ENCODE results near the gene PAN3.
"Not testable (repeated sequence)": the region's sequence is repeated elsewhere in the genome, so short reads cannot be mapped to it uniquely, and the experiment has no call there.

The PAN3 gene

DNA sequence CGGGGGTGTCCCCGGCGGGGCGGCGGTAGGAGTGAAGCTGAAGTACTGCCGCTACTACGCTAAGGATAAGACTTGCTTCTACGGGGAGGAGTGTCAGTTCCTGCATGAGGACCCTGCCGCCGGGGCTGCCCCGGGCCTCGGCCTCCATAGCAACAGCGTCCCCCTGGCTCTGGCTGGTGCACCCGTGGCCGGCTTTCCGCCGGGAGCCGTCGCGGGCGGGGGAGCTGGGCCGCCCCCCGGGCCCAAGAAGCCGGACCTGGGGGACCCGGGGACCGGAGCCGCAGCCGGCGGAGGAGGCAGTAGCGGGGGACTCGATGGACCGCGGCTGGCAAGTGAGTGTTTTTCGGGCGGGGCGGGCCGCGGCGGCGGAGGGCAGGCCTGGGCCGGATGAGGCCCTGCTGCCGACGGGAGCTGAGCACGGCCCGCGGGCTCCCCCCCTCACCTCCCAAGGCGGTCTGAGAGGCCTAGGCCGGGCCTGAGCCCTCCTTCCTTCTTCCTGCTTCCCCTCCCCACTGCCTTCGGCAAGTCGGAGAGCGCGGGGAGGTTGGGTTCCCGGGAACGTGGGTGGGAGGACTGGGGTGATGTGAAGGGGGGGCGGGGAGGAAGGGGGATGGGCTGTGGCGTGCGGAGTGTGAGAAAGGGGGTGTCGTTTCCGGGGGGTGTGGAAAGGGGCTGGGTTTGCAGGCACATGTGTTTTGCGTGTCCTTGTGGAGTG, 568 bp downstream of the PAN3 start:
- peak; percentile 91 to 93 for DNase-seq

DNA sequence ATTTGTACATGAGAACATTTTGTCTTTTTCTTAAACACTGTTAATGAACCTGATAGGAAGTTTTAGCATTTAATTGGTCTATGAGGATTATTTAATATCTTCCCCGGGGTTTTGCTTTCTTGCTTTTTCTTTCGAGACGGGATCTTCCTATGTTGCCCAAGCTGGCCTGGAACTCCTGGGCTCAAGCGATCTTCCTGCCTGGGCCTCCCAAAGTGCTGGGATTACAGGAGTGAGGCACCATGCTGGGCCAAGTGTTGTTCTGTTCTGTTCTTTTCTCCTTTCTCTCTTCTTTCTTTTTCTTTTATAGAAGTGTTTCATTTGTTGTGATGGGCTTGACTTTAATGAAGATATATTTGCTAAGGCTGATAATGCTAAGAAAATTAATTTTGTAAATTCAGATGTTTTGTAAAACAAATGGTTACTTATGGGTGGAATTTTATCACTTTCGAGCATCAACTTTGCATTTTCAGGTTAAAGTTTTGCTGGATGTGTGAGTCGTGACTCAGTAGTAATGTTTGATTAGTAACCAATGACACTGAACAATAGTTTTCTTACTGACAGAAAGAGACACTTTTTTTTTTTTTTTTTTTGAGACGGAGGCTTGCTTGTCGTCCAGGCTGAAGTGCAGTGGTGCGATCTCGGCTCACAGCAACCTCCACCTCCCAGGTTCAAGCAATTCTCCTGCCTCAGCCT, 2.2 kb downstream of the PAN3 start:
- no peak for DNase-seq

DNA sequence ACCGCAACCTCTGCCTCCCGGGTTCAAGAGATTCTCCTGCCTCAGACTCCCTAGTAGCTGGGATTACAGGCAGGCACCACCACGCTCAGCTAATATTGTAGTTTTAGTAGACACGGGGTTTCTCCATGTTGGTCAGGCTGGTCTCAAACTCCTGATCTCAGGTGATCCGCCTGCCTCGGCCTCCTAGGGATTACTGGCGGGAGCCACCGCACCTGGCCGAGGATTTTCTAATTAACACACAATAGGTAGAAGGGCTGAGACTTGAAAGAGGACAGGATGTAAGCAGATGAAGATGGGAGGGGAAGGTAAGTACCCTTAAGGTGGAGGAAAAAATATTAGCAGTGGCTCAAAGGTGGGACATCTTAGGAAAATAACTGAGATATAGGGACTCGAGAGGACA, 3.2 kb downstream of the PAN3 start:
- not testable (repeated sequence) for DNase-seq

DNA sequence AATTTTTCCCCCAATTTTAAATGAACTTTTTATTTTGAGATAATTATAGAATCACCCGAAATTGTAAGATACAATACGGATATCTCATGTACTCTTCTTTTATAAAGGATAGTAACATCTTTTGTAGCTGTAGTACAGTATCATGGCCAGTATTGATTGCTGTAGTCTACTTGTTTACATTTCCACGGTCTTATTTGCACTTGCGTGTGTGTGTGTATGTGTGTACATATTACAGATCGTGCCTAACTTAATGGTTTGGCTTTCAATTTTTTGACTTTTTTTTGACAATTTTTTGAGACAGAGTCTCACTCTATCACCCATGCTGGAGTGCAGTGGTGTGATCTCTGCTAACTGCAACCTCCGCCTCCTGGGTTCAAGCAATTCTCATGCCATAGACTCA, 6.7 kb downstream of the PAN3 start:
- DNase-seq, result no peak

DNA sequence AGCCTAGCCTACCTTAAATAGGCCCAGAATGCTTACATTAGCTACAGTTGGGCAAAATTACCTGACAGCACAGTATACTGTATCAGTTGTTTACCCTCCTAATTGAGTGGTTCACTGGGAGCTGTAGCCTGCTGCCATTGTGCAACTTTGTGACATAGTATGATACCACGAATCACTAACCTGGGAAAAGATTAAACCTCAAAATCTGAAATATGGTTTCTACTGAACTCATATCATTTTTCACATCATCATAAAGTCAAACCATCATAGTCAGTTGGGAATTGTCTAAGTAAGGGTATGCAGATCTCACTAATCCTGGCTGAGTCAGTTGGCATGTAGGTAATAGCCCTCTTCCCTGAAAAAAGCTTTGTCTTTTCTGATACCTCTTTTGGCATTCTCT, 9.2 kb downstream of the PAN3 start:
- no peak for DNase-seq

DNA sequence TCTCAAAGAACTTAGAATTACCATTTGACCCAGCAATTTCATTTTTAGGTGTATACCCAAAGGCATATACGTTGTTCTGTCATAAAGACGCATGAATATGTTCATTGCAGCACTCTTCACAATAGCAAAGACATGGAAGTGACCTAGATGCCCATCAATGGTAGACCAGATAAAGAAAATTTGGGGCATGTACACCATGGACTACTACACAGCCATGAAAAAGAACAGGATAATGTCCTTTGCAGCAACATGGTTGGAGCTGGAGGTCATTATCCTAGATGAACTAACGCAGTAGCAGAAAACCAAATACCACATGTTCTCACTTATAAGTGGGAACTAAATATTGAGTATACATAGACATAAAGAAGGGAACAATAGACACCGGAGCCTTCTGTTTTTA, 20.7 kb downstream of the PAN3 start:
- DNase-seq, result no peak

DNA sequence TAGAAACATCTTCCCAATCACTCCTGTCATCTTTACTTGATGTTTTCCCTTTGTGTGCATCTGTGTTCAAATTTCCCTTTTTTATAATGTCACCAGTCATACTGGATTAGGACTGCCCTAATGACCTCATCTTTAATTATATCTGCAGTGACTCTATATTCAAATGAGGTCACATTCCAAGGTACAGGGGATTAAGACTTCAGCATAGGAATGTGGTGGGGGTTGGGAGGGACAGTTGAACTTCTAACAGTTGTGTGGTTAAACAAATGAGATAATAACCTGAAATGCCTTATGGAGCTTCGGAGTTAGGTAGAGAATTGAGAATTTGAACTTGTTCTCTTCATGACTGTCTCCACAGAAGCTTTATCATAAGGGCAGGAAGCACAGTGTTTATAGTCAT, 23.0 kb downstream of the PAN3 start:
- DNase-seq, result no peak

DNA sequence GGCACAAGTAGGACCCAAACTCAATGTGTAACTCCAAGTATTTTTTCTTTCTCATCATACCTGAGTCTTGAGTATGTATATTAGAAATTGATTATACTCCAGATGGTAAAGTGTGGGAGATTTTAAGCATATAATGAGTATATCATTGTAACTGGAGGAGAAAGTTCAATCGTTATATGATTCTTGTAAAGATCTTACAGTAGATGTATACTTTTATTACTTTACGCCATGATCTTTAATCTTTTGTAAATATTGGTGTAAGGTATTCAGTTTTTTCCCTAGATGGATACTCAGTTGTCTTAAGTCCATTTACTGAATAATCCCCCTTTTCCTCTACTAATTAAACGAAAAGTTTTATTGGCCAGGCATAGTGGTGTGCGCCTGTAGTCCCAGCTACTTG, 25.2 kb downstream of the PAN3 start:
- DNase-seq, result no peak

DNA sequence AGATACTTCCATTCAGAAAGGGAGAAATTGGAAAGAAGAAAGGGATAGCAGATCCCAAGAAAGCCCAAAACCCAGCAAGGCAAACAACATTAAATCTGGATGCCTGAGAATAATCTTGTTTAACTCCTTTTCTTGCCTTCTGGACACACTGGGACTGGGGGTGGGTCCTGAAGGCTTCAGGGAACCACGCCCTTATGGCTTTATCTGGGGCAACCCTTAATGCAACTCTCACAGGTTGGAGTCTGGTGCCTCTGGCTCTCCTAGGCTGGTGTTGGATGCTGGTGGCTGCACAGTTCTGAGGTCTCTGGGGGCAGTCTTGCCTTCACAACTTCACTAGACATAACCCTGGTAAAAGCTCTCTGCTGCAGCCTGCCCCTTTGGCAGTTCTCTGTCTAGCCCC, 27.9 kb downstream of the PAN3 start:
- no peak for DNase-seq

DNA sequence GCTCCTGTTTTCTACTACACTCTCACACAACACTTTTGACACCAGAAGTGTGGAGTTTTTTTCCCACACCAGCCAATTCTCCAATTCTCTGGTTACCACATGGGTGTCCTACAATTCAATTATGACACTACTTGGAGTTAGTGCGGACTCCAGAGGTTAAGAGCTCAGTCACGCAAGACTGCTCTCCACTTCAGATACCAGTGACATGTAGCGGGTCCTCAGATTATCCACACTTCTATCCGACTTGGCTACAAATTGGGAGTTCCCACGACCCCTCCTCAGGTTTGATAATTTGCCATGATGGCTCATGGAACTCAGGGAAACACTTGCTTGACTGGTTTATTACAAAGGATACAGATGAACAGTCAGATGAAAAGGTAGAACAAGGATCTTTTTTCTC, 32.9 kb downstream of the PAN3 start:
- no peak for DNase-seq

DNA sequence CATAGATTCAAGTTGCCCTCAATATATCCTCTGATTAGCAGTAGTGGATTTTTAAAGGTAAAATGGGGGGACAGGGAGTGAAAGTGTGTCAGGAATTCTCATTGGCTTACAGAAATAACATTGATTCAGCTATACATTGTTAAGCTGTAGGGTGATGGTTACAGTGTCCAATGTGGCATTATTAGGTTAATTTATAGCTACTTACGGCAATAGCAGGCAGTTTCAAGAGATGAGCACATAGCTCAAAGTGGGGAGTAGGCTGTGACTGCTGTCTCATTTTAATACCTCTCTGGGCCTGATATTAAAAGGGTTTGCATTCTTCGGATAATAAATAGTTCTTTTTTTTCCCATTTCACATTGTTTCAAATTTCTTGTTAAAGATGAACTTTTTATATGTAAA, 34.6 kb downstream of the PAN3 start:
- no peak for DNase-seq

DNA sequence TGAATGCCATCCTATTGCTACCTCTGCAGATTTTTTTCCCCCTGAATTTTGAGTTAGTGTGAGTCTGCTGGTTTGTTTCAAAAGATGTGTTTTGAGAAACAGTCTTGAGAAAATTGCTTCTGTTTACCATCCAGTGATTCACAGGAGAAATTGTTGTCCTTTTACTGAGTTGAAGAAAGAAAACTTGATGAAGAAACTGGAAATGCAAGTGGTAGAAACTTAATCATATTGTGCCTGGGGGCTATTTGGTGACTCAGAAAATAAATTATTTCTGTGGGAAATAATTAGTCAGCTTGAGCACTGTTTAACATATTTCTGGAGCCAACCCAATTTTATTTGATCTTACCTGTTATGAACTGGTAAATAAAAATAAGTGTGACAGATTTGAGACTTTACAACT, 35.4 kb downstream of the PAN3 start:
- no peak for DNase-seq

DNA sequence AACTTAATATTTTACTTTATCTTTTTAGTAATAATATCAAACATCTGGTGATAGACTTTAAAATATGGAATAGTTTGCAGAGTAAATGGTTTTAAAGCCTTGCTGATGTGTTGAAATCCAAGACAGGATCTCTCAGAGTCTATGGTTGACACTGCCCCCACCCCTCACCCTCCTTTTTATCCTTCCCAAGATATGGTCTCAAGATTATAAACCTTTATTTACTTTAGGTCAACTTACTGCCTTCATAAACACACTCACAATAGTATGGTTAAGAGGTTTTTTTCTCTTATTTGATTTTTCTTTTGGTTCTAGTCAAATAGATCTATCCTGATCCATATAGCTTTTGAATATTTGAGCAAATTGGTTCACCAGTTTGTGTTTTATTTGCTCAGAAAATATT, 39.0 kb downstream of the PAN3 start:
- DNase-seq, result no peak

DNA sequence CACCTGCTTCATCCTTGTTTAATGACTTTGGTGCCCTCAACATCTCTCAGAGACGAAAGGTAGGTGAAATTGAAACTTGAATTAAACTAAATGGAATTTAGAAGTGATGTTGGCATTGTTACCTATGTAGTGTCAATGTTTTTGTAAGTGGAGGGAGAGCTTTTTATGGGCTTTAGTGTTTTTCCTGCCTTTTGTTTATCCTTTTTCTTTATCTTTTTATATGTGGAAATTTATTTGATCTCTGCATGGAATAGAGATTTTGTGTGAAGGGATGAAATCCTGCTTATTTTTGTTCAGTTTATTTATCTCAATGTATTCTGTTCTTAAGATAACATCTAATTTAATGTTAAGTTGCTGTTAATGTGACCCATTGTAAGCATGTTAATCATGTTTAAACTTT, 39.5 kb downstream of the PAN3 start:
- DNase-seq, result no peak

DNA sequence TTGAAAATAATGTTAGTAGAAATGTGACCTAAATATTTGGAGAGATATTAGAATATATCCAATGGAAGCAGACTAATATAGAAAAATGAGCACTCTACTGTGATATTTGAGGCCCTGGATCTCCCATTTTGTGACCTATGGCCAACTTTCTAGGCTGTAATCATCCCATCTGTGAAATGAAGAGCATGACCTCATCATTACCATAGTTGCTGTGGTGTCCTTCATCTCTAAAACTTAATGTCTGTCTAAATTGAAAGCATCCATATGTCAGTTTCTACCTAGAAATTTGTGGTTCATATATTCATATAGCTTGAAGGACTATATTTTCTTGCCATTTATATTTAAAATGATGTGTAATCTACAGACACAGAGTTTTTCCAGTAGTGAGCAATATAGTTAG, 41.6 kb downstream of the PAN3 start:
- no peak for DNase-seq

DNA sequence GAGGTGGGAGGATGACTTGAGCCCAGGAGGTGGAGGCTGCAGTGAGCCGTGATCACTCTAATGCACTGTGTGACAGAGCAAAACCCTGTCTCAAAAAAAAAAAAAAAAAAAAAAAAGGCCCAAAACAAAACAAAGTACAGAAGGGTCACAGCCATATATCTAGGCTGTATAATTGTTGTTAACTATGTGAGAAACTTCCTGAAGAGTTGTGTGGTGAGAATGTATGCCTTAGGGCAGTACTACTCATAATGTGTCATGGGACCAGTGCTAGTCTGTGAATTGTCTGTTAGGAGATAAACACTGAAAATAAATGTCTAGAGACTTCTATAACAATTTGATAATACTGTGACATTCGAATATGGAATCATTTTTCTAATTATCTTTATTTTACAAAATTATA, 43.1 kb downstream of the PAN3 start:
- DNase-seq, result no peak

DNA sequence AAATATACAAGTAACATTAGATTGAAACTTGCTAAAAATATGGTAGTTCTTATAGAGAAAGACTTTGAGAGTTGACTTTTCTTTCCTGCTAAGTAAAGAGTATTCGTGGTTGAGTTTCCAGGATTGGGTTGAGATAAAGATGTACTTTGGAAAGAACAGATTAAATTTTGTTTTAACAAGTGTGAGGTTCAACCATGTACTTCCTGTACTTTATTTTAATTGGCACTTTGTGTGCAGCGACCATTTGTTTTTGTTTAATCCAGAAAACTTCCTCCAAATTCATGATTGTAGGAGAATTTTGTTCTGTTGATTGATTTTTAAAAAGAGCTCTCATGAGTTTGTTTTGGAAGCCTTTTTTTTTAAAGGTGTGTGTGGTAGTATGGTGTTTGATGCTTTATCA, 46.9 kb downstream of the PAN3 start:
- DNase-seq, result no peak

DNA sequence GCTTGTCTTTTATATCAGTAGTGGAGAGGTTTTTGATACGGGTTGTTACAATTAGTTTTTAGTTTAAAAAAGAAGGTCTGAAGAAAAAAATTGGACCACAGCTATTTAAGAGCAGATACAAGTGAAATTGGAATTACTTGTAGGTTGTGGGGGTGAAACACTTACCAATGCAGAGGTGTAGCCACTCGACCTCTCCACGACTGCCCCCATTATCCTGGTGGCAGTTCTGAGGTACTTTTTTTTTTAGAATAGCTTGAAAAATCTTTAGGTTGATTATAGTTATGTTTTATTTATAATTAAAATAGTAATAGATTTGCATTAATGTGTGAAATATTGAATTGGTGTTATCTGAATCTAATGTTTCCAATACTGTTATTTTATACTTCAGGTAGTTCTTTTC, 60.7 kb downstream of the PAN3 start:
- DNase-seq, result no peak

DNA sequence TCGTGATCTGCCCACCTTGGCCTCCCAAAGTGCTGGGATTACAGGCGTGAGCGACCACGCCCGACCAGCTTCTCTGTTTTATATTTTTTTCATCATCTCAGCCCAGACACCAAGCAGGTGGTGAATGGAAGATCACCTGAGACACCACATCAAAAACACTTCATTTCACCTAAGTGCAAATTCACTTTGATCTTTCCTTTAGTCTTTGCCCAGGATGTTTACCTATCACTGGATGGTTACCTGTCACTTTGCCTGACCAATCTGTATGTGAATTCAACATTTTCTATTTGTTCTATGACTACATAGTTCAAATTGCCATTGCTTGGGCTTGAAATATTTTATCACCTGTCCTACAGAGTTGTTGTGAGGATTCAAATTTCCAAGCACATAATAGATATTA, 65.7 kb downstream of the PAN3 start:
- DNase-seq, result no peak

DNA sequence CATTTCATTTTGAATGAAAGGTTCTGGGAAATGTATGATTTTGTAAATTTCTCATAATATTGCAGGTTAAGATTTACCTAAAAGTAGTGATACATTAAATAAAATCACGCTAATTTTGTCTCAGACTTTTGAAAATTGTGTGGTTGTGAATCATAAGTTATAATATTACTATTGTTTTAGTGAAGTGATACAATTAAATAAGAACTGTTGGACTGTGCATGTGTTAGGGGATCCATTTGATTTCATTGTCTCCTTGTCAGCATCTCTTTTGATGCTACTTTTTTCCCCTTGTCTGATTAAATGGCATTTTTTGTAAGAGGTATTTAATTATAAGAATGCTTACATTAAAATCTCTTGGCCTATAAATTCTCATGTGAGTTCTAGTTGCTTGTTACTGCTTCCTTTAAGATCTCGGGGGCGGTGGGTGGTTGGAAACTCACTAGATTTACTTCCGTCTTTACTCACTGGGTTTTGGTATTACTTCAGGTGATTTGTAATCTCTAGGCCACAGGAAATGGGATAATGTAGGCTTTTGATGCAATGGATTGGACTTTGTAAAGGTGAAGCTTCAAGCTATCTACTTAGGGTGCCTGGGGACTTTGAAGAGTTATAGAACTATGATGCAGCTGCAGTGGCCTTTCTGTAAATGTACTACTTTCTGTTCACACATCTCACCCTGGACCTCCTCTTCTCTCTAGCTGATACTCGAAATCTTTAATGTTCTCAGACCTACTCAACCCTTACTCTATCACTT, 66.5 kb downstream of the PAN3 start:
- no peak for DNase-seq

DNA sequence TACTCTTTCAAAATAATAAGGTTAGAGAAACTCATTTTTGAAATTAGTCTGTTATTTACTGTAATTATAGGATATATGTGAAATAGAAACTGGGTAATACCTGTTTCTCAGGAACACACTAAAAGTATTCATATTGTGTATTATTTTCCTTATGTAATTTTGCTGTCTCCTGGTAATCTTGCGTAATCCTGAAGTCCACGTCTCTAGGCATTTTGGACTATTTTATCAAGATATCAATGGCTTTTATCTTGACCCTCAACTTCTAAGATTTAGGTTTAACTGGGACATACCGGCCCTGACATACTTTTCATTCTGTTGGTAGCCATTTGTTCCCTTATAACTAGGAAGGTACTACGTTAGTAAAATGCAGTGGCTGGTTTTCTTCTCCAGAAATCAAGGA, 80.3 kb downstream of the PAN3 start:
- DNase-seq, result no peak

DNA sequence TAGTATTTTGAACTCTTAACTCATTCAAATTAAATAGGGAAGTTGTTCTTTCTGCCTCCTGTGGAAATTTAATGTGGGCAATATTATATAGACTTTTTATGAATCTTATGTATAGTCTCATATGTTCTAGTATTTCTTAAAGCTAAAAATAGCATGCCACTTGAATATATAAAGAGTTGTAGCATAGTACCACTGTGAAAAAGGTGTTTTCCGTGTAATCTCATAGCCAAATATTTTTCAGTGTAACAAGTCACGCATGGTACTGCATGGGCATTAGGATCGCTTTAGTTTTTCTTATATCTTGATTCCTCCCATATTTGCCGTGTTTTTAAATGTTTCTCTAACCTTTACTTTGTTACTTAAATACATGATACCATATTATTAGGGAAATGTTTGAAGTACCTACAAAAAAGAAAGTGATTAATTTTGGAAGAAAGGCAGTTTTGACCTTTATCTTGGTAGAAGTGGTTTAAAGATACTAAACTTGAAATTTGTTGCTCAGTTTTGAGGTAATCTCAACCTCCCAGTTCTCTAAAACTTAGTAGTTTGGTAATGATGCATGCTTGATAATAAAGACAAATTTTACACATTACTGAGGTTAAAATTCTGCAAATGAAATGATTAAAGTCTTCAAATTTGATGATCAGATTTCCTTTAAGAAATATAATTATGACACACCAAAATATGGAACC, 81.2 kb downstream of the PAN3 start:
- no peak for DNase-seq

DNA sequence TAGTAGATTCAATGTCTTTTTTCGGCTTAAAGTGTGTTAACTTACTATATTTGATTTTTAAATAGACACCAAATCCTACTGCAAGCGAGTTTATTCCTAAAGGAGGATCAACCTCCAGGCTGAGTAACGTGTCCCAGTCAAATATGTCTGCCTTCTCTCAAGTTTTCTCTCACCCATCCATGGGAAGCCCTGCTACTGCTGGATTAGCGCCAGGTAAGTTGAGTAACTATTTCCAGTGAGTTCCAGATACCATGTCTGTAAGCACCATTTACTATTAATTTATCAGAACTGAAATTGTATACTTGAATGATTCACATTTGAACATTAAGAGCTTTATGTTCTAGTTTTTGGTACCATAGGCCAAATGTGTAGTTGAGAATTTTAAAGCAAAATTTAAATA, 81.8 kb downstream of the PAN3 start:
- DNase-seq, result no peak
